CD4-positive, alpha-beta memory T cell (primary cell): ENCODE measurements around the gene JPH4. TPM values are rescaled to one million over a fixed set of nuclear protein-coding genes. Genes with fewer than 3 reads are reported as not detected.
A peak's percentile ranks its signal among the peaks of the same experiment; 100 is the strongest.

Source experiments
- CTCF ChIA-PET: fragments of 350-600 bp; sonication (Branson Sonifier 250); formaldehyde crosslinking; loops from one replicate; lab custom pipeline; 2021; ENCODE audit warnings: inconsistent platforms; ENCODE audit not compliant: partially characterized antibody; lab: Charles Lee
- POLR2A ChIA-PET: fragments of 350-600 bp; sonication (Branson Sonifier 250); formaldehyde crosslinking; loops from one replicate; lab custom pipeline; 2021; ENCODE audit not compliant: partially characterized antibody; lab: Charles Lee
- DNase-seq, 5 donors: peaks; one replicate each; pipeline versions ENCODE4 v3.0.0 to v3.0.0-alpha.2; 2020 to 2022; ENCODE audit warnings: mixed read lengths in 1 of 5
- H3K27ac ChIP-seq: one replicate; pipeline ENCODE4 v1.7.0; 2013; ENCODE audit warnings: low read depth, low read length
- H3K27me3 ChIP-seq: 2 replicates; pipeline ENCODE4 v1.7.0; 2013; ENCODE audit warnings: mild to moderate bottlenecking, low read length, moderate library complexity; ENCODE audit not compliant: insufficient read depth
- H3K36me3 ChIP-seq: 2 replicates; pipeline ENCODE4 v1.7.0; 2013; ENCODE audit warnings: mild to moderate bottlenecking, low read length, moderate library complexity; ENCODE audit not compliant: insufficient read depth
- H3K4me1 ChIP-seq: 2 replicates; pipeline ENCODE4 v1.7.0; 2013; ENCODE audit warnings: mild to moderate bottlenecking, low read length, moderate library complexity; ENCODE audit not compliant: insufficient read depth
- H3K4me3 ChIP-seq, 2 donors: one replicate each; pipeline ENCODE4 v1.7.0; 2013; ENCODE audit warnings: low read length in 2 of 2, mild to moderate bottlenecking in 1 of 2
- H3K9me3 ChIP-seq, 2 donors: one replicate each; pipeline ENCODE4 v1.7.0; 2013; ENCODE audit warnings: low read length in 2 of 2, control low read depth in 1 of 2; ENCODE audit not compliant: control insufficient read depth in 1 of 2
- H3K27ac Mint-ChIP-seq, 7 donors: one replicate each; pipeline ENCODE4 v1.8.0; 2020 to 2021; ENCODE audit warnings: mixed read lengths in 7 of 7, mild to moderate bottlenecking in 6 of 7, inconsistent platforms in 3 of 7, moderate library complexity in 3 of 7
- H3K27me3 Mint-ChIP-seq, 2 donors: one replicate each; pipeline ENCODE4 v1.8.0; 2020 to 2021; ENCODE audit warnings: mixed read lengths in 2 of 2
- H3K36me3 Mint-ChIP-seq, 2 donors: one replicate each; pipeline ENCODE4 v1.8.0; 2020 to 2021; ENCODE audit warnings: mixed read lengths in 2 of 2, inconsistent platforms in 1 of 2, mild to moderate bottlenecking in 1 of 2
- H3K4me1 Mint-ChIP-seq, 4 donors: one replicate each; pipeline ENCODE4 v1.8.0; 2020 to 2021; ENCODE audit warnings: mixed read lengths in 4 of 4, mild to moderate bottlenecking in 1 of 4
- H3K4me3 Mint-ChIP-seq, 8 donors: one replicate each; pipeline ENCODE4 v1.8.0; 2020 to 2021; ENCODE audit warnings: mixed read lengths in 8 of 8, mild to moderate bottlenecking in 7 of 8, moderate library complexity in 6 of 8, inconsistent platforms in 3 of 8
- H3K9me3 Mint-ChIP-seq, 8 donors: one replicate each; pipeline ENCODE4 v1.8.0; 2020 to 2021; ENCODE audit warnings: mixed read lengths in 8 of 8, mild to moderate bottlenecking in 5 of 8, inconsistent platforms in 3 of 8, moderate library complexity in 1 of 8
- intact Hi-C: fragments of 100-400 bp; cut with micrococcal nuclease; formaldehyde crosslinking; loops from one replicate; pipeline ENCODE4 v1.15.1; 2023
- polyA plus RNA-seq, 2 donors: library from polyadenylated mRNA; unstranded; fragments of 300-500 nt; fragmentation: Illumina TruSeq; gene quantifications; one replicate each; pipeline ENCODE4 v1.2.3, GENCODE V29; 2021
- total RNA-seq, 2 experiments: library from RNA; stranded (reverse); gene quantifications; one replicate each; pipeline ENCODE4 v1.2.3, GENCODE V29; 2021

Gene JPH4
- total and polyA plus RNA-seq, 4 experiments from 2014 or later, result 0.08 TPM; not detected in 3

DNA sequence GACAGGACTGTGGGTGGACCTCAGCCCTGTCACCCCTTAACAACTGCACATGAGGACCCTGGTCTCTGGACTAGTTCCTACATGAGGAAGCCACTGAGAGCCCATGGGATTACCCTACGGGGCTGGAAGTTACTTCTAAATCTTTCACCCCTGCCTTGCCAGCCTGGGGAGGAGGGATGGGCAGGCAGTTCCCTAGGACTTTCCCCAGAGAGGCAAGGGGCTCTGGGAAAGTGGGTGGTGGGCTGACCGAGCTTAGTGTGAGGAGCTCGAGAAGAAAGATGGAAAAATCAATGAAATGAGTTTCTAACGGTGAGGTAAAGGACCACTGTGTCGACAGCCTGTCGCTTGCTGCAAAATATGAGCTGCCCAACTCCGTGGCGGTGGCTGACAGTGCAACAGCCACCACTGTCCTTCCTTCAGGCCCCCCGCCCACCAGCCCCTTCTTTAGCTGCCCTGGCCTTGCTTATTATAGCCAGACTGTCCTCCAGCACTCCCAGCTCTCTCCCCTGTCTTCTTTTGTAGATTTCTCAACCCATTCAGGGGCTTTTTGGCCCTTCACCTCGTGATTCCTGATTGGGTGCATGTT is 32.0 kb downstream of the JPH4 start:
- no peak overlapping the region for H3K27ac Mint-ChIP-seq
- intact Hi-C loops, result no loop called here
- Histone ChIP-seq H3K27me3 (no peaks in the 10 kb centered on the region), H3K4me1 (peaks cover 10% of the 10 kb centered on the region), H3K9me3 (no peaks in the 10 kb centered on the region), H3K27ac (no peak overlapping the region), H3K4me3 (no peak overlapping the region), H3K36me3 (no peaks in the 10 kb centered on the region)
- CTCF ChIA-PET, result interaction anchor here (1.3 to 3.8 kb wide), 3 partner anchors 12 to 20 kb away, joined by 4 to 10 read pairs (median 5); partner anchors contain the start of gene AP1G2
- peaks cover 0 to 2% of the 10 kb centered on the region in 2 donors for H3K27me3 Mint-ChIP-seq
- no peaks in the 10 kb centered on the region for H3K36me3 Mint-ChIP-seq
- no peak for DNase-seq
- H3K9me3 Mint-ChIP-seq, result no peaks in the 10 kb centered on the region
- POLR2A ChIA-PET, result no interaction called here
- H3K4me3 Mint-ChIP-seq, result no peak overlapping the region
- peaks cover 0 to 5% (median 0%) of the 10 kb centered on the region in 4 donors for H3K4me1 Mint-ChIP-seq

DNA sequence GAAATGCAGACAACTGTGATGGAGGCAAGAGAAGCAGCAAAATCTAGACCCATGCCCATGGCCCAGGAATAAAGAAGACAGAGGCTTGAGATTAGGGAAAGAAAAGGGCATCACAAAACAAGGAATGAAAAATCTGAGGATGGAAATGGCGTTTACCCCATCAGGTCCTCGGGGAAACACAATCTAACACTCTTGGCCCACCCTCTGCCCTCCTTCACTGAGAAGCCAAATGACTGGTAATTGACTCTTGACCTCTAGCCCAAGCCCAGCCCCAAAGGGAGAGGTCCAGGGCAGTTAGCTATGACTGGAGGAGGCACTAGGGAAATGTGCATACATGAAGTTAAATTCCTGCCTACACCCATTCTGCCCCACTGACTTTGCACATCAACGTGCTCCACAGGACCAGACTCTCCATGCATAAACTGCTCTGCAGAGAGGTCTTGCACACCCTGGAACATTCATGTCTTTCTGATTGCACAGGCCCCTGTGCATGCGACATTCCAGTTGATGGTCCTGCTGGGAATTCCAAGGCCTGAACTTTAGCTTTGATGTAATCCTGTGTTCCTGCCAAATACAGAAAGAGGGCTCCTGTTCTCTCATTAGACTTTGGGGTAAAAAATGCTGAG is 32.7 kb downstream of the JPH4 start:
- Mint-ChIP-seq H3K9me3 (no peaks in the 10 kb centered on the region), H3K4me1 (no peaks in the 10 kb centered on the region), H3K27ac (no peak overlapping the region), H3K4me3 (no peak overlapping the region), H3K27me3 (no peaks in the 10 kb centered on the region), H3K36me3 (no peaks in the 10 kb centered on the region)
- no peak for DNase-seq
- intact Hi-C loops, result no loop called here
- no peak overlapping the region for H3K4me3 ChIP-seq
- H3K36me3 ChIP-seq, result no peaks in the 10 kb centered on the region
- ChIA-PET CTCF (interaction anchor here (1.3 to 3.8 kb wide), 2 partner anchors 17 to 21 kb away, joined by 4 to 10 read pairs; partner anchors contain the start of gene AP1G2), POLR2A (no interaction called here)
- H3K4me1 ChIP-seq, result peaks cover 5% of the 10 kb centered on the region
- no peaks in the 10 kb centered on the region for H3K27me3 ChIP-seq
- H3K9me3 ChIP-seq, result no peaks in the 10 kb centered on the region
- no peak overlapping the region for H3K27ac ChIP-seq

DNA sequence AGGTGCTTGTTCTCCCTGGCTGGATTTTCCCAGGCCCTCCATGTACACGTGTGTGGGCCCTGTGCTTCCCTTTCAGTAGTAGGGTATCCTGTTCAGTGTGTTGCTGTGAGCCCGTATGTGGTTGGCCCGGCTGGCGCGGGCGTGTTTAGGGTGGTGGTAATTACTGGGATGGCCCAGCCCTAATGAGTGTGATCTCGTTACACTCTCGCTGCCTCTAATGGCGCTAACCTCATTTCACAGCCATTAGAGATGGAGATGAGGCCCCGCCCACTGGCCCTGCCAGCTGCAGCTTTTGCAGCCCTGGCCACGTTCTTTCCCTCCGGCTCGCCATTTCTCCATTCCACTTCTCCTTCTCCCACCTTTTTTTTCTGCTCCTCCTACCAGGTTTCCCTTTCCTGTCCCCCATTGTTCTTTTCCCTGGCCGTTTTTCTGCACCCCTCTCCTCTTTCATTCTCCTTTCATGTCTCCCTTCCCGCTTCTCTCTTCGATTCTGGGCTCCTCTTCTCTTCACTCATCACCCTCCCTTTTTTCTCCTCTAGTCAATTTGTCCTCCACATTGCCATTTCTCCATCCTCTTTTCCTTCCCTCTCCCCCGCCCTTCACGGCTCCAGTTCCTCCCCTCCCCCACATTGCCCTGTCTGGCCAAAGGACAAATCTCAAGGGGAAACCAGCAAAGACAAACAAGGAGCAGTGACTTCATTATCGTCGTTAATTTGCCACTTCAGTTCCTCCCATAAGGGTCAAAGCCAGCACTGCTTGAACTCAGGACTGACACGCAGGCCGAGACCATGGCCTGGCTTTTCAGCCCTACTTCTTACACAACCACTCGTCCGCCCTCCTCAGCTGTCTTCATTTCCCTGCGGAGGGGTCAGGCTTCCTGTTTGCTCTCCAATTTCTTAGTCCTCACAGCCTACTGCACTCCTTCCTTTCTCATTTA is 33.8 kb downstream of the JPH4 start:
- Mint-ChIP-seq H3K4me1 (no peaks in the 10 kb centered on the region), H3K4me3 (no peak overlapping the region), H3K27ac (no peak overlapping the region), H3K36me3 (no peaks in the 10 kb centered on the region), H3K9me3 (no peaks in the 10 kb centered on the region), H3K27me3 (no peaks in the 10 kb centered on the region)
- H3K27me3 ChIP-seq, result no peaks in the 10 kb centered on the region
- no peak for DNase-seq
- CTCF ChIA-PET, result interaction anchor here (9.3 kb wide), 1 partner anchor 15 kb away, joined by 83 read pairs; no protein-coding TSS in a partner anchor
- H3K36me3 ChIP-seq, result no peaks in the 10 kb centered on the region
- no peak overlapping the region for H3K27ac ChIP-seq
- H3K4me1 ChIP-seq, result no peaks in the 10 kb centered on the region
- no peaks in the 10 kb centered on the region for H3K9me3 ChIP-seq
- intact Hi-C loops, result no loop called here
- no peak overlapping the region for H3K4me3 ChIP-seq
- POLR2A ChIA-PET, result no interaction called here

DNA sequence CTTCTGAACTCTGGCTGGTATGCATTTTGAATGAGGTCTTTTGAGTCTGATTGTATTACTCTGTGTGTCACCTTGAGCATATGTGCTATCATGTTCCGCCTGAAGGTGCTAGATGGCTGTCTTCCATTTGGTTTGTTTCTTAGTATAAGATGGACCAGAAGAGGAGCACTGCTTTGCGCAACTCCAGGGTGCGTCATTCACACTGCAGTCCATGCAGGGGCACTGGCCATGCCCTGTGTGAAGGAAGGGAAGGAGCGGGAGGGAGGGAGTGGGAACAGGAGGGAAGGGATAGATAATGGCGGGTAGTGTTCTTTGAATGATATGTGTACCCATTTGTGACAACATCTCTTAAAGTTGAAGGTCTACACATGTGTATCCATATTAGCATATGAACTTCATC is 35.2 kb downstream of the JPH4 start:
- intact Hi-C loops, result no loop called here
- no peak for DNase-seq
- POLR2A ChIA-PET, result no interaction called here
- H3K4me3 ChIP-seq, result no peak overlapping the region
- no peak overlapping the region for H3K27ac Mint-ChIP-seq
- no peak overlapping the region for H3K27ac ChIP-seq
- H3K4me3 Mint-ChIP-seq, result no peak overlapping the region
- CTCF ChIA-PET, result interaction anchor here (1.0 to 9.3 kb wide), 6 partner anchors 10 to 89 kb away, joined by 3 to 83 read pairs (median 6); partner anchors contain the start of gene THTPA
- H3K36me3 Mint-ChIP-seq, result no peaks in the 10 kb centered on the region
- peaks cover 0 to 3% of the 10 kb centered on the region in 2 donors for H3K27me3 Mint-ChIP-seq
- H3K36me3 ChIP-seq, result no peaks in the 10 kb centered on the region
- H3K9me3 Mint-ChIP-seq, result no peaks in the 10 kb centered on the region
- H3K9me3 ChIP-seq, result no peaks in the 10 kb centered on the region
- H3K4me1 ChIP-seq, result no peaks in the 10 kb centered on the region
- H3K4me1 Mint-ChIP-seq, result peaks cover 0 to 6% (median under 1%) of the 10 kb centered on the region in 4 donors
- no peaks in the 10 kb centered on the region for H3K27me3 ChIP-seq

DNA sequence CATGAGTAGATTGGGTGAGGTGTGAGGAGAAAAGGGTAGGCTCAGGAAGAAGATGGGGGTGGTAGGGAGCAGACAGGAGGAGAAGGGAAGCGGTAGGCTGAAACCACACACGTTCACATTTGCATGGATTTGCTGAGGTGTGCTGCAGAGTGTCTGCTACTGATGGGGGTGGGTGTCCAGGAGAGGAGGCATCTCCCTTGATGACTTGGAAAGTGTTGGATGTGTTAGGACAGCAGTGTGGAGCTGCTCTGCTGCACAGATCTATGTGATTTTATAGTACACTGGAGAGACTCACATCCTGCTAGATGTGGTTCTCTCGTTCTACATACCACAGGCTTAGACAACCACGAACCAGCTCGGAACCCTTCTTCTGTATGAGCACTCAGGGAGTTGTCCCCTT is 36.3 kb downstream of the JPH4 start:
- ChIA-PET POLR2A (no interaction called here), CTCF (interaction anchor here (0.8 to 9.3 kb wide), 7 partner anchors 9 to 90 kb away, joined by 3 to 83 read pairs (median 6); partner anchors contain the start of gene THTPA)
- Histone ChIP-seq H3K9me3 (no peaks in the 10 kb centered on the region), H3K27ac (no peak overlapping the region), H3K4me1 (no peaks in the 10 kb centered on the region), H3K27me3 (no peaks in the 10 kb centered on the region), H3K36me3 (no peaks in the 10 kb centered on the region), H3K4me3 (no peak overlapping the region)
- no peak for DNase-seq
- no peak overlapping the region for H3K27ac Mint-ChIP-seq
- H3K36me3 Mint-ChIP-seq, result no peaks in the 10 kb centered on the region
- H3K4me3 Mint-ChIP-seq, result no peak overlapping the region
- intact Hi-C loops, result no loop called here
- no peaks in the 10 kb centered on the region for H3K9me3 Mint-ChIP-seq
- peaks cover 0 to 3% of the 10 kb centered on the region in 2 donors for H3K27me3 Mint-ChIP-seq
- peaks cover 0 to 6% (median under 1%) of the 10 kb centered on the region in 4 donors for H3K4me1 Mint-ChIP-seq

DNA sequence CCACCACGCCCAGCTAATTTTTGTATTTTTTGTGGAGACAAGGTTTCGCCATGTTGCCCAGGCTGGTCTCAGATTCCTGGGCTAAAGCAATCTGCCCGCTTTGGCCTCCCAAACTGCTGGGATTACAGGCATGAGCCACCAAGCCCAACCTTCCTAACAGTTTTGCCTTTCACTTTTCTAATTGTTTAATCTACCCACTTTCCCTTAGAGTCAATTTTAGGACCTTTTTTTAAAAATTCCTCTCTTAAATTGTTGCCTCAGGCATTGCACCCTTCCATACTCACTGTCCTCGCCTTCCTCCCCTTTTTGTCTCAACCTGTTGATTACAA is 38.5 kb downstream of the JPH4 start:
- DNase-seq, result no peak
- Mint-ChIP-seq H3K27ac (peak overlapping the region in 1 of 7 donors; percentile 37), H3K27me3 (peaks cover 0 to 3% of the 10 kb centered on the region in 2 donors), H3K36me3 (no peaks in the 10 kb centered on the region), H3K9me3 (no peaks in the 10 kb centered on the region), H3K4me1 (peaks cover 0 to 6% (median under 1%) of the 10 kb centered on the region in 4 donors), H3K4me3 (no peak overlapping the region)
- Histone ChIP-seq H3K27me3 (no peaks in the 10 kb centered on the region), H3K36me3 (no peaks in the 10 kb centered on the region), H3K4me1 (no peaks in the 10 kb centered on the region), H3K27ac (no peak overlapping the region), H3K9me3 (no peaks in the 10 kb centered on the region), H3K4me3 (no peak overlapping the region)
- intact Hi-C loops, result no loop called here
- ChIA-PET CTCF (interaction anchor here (0.6 to 9.3 kb wide), 7 partner anchors 9 to 276 kb away, joined by 3 to 83 read pairs (median 5); partner anchors contain the start of gene THTPA), POLR2A (no interaction called here)
